ENCODE measurements around the gene CTBP2.
A peak's percentile ranks its signal among the peaks of the same experiment; 100 is the strongest.
"Not testable (repeated sequence)": the region's sequence is repeated elsewhere in the genome, so short reads cannot be mapped to it uniquely, and the experiment has no call there.

CTBP2 gene

DNA sequence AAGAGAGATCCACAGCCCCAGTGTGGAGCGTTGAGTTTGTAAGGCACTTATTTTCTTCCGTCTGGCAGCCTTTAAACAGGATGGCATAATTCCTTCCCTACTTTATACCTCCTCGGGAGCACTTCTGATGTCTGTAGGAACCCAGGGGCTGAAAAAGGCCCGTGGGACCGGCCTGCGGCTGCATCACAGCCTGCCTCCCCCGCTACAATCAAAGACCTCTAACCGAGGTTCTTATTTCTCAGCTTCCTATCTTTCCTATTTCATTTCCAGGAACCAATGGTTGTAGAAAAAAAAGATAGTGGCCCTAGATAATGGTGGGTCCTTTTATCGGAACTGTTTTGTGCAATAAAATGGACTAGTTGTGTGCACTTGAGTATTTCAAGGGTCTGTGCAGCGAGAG, 4.1 kb upstream of the CTBP2 start:
- TF ChIP-seq, protein P1, sequence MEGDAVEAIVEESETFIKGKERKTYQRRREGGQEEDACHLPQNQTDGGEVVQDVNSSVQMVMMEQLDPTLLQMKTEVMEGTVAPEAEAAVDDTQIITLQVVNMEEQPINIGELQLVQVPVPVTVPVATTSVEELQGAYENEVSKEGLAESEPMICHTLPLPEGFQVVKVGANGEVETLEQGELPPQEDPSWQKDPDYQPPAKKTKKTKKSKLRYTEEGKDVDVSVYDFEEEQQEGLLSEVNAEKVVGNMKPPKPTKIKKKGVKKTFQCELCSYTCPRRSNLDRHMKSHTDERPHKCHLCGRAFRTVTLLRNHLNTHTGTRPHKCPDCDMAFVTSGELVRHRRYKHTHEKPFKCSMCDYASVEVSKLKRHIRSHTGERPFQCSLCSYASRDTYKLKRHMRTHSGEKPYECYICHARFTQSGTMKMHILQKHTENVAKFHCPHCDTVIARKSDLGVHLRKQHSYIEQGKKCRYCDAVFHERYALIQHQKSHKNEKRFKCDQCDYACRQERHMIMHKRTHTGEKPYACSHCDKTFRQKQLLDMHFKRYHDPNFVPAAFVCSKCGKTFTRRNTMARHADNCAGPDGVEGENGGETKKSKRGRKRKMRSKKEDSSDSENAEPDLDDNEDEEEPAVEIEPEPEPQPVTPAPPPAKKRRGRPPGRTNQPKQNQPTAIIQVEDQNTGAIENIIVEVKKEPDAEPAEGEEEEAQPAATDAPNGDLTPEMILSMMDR (IDR thresholded peaks at IDR 0.05; ENCODE audit: insufficient read depth, low read depth, low read length, missing control alignments), result no peak
- H3K4me3 ChIP-seq (ENCODE audit: low read depth, low read length), result no peak overlapping the region
- DNase-seq (ENCODE audit: low read depth), result no peak

DNA sequence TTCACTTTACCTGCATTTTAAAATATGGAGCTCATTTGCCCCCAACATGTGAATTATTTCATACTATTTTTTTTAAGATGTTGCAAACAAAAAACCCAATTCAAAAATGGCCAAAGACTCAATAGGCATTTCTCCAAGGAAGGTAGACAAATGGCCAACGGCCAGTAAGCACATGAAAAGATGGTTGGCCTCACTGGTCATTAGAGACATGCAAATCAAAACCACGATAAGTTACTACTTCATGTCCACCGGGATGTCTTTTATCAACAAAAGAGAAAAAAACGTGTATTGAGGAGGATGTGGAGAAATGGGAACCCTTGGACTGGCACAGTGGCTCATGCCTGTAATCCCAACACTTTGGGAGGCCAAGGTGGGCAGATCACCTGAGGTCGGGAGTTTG, 3.4 kb upstream of the CTBP2 start:
- DNase-seq (ENCODE audit: low read depth), result no peak
- no peak overlapping the region for H3K4me3 ChIP-seq (ENCODE audit: low read depth, low read length)
- TF ChIP-seq, protein P1 (IDR thresholded peaks at IDR 0.05; ENCODE audit: insufficient read depth, low read depth, low read length, missing control alignments), result no peak

DNA sequence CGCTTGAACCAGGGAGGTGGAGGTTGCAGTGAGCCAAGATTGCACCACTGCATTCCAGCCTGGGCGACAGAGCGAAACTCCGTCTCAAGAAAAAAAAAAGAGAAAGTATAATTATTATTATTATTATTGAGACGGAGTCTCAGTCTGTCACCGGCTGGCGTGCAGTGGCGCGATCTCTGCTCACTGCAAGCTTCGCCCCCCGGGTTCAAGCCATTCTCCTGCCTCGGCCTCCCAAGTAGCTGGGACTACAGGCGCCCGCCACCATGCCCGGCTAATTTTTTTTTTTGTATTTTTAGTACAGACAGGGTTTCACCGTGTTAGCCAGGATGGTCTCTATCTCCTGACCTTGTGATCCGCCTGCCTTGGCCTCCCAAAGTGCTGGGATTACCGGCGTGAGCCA, 2.9 kb upstream of the CTBP2 start:
- not testable (repeated sequence) for DNase-seq (ENCODE audit: low read depth); H3K4me3 ChIP-seq (ENCODE audit: low read depth, low read length)

GRCh38 chr10:125162120-125162931, 2.0 kb upstream of the CTBP2 start:
- no peak overlapping the region for H3K4me3 ChIP-seq (ENCODE audit: low read depth, low read length)
- DNase-seq (ENCODE audit: low read depth), result no peak
- TF ChIP-seq, protein P1 (IDR thresholded peaks at IDR 0.05; ENCODE audit: insufficient read depth, low read depth, low read length, missing control alignments), result no peak

DNA sequence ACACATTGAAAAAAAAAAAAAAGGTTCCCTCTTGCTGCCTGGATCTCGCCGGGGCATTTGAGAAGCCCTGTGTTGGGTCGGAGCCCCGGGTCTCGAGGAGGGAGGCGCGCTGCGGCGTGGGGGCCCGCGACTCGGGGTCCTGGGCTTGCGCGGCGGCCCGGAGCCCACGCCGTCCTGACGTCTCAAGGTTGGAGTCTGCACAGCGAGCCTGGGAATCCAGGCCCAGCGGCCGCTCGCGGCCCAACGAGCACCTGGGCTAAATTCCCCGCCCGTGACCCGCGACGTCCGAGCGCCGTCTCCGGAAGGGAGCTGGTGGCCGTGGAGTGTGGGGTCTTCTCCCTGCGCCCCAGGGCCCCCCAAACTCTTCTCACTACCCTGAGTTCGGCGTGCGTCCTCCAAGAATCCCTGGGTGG, 1.4 kb upstream of the CTBP2 start:
- no peak overlapping the region for H3K4me3 ChIP-seq (ENCODE audit: low read depth, low read length)
- TF ChIP-seq, protein P1 (IDR thresholded peaks at IDR 0.05; ENCODE audit: insufficient read depth, low read depth, low read length, missing control alignments), result no peak
- no peak for DNase-seq (ENCODE audit: low read depth)

GRCh38 chr10:125160856-125161706, 718 bp upstream of the CTBP2 start:
- peak; percentile 20 for DNase-seq (ENCODE audit: low read depth)
- no peak overlapping the region for H3K4me3 ChIP-seq (ENCODE audit: low read depth, low read length)
- TF ChIP-seq, protein P1 (IDR thresholded peaks at IDR 0.05; ENCODE audit: insufficient read depth, low read depth, low read length, missing control alignments), result no peak

DNA sequence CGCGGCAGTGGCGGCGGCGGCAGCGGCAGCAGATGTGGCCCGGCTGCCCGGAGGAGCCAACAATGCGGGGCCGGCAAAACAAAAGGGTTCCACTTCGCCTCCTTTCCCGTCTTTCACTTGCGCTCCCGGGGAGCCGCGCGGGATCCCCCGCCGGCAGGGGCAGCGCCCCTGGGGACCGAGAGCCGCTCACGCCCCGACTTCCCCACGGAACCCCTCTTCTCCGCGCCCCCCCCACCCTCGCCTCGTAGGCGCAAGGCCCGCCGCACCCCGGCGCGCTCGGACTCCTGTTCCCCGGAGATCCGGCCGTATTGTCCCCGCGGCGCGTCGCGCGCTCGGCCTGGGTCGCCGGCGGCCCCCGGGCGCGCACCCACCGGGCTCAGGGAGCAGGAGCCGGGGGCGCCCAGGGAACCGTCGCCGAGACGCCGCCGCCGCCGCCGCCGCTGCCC, 854 bp downstream of the CTBP2 start:
- DNase-seq (ENCODE audit: low read depth), result no peak
- H3K4me3 ChIP-seq (ENCODE audit: low read depth, low read length), result peak overlapping the region; percentile 6; the same call in 1 of the 2 replicates
- TF ChIP-seq, protein P1 (IDR thresholded peaks at IDR 0.05; ENCODE audit: insufficient read depth, low read depth, low read length, missing control alignments), result no peak

All from GM12865 (cell line).